GM18511 (cell line): ENCODE data around the gene MYOZ3.
A peak's percentile ranks its signal among the peaks of the same experiment; 100 is the strongest.

Experiments
- ATAC-seq: cut with Tn5 transposase; IDR thresholded peaks from one replicate; pipeline ENCODE4 v1.9.1; 2021; ENCODE audit warnings: mild to moderate bottlenecking, moderate library complexity; ENCODE audit not compliant: unreplicated experiment

MYOZ3 gene

DNA sequence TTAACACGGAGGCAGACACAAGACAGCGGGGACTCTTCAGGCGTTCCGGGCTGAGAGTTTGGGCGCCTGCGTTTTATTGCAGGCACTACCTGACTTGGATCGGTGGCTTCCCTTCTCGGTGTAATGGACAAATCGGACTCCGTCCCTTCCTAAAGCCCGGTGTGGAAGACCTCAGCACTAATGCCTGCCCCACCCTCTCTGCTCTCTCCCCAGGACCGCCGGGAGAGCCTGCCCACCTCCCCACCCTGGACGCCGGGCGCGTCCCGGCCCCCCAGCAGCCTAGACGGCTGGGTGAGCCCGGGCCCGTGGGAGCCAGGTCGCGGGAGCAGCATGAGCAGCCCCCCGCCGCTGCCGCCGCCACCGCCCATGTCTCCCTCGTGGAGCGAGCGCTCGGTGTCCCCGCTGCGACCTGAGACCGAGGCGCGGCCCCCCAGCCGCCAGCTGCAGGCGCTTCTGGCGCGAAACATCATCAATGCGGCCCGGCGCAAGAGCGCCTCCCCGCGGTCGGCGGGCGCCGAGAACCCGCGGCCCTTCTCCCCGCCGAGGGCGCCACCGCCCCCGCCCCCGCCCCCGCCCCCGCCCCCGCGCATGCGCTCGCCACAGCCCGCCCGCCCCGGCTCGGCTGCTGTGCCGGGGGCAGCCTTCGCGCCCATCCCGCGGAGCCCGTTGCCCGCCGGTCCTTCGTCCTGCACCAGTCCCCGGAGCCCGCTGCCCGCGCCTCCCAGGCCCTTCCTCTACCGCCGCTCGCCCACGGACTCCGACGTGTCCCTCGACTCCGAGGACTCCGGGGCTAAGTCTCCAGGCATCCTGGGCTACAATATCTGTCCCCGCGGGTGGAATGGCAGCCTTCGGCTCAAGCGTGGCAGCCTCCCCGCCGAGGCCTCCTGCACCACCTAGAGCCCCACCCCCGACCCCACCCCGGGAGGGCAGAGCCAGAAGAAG lies 4.6 kb upstream of the MYOZ3 start:
- peak; percentile 88 for ATAC-seq

DNA sequence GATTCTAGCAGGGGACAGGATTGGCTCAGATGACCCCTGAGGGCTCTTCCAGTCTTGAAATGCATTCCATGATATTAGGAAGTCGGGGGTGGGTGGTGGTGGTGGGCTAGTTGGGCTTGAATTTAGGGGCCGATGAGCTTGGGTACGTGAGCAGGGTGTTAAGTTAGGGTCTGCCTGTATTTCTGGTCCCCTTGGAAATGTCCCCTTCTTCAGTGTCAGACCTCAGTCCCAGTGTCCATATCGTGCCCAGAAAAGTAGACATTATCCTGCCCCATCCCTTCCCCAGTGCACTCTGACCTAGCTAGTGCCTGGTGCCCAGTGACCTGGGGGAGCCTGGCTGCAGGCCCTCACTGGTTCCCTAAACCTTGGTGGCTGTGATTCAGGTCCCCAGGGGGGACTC lies 2.9 kb upstream of the MYOZ3 start:
- no peak for ATAC-seq

DNA sequence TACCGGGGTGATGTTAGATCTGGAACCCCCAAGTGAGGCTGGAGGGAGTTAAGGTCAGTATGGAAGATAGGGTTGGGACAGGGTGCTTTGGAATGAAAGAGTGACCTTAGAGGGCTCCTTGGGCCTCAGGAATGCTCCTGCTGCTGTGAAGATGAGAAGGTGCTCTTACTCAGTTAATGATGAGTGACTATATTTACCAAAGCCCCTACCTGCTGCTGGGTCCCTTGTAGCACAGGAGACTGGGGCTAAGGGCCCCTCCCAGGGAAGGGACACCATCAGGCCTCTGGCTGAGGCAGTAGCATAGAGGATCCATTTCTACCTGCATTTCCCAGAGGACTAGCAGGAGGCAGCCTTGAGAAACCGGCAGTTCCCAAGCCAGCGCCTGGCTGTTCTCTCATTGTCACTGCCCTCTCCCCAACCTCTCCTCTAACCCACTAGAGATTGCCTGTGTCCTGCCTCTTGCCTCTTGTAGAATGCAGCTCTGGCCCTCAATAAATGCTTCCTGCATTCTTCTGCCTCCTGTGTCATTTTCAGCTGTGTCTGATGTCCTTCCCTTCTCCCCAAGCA lies 2.3 kb upstream of the MYOZ3 start:
- no peak for ATAC-seq

DNA sequence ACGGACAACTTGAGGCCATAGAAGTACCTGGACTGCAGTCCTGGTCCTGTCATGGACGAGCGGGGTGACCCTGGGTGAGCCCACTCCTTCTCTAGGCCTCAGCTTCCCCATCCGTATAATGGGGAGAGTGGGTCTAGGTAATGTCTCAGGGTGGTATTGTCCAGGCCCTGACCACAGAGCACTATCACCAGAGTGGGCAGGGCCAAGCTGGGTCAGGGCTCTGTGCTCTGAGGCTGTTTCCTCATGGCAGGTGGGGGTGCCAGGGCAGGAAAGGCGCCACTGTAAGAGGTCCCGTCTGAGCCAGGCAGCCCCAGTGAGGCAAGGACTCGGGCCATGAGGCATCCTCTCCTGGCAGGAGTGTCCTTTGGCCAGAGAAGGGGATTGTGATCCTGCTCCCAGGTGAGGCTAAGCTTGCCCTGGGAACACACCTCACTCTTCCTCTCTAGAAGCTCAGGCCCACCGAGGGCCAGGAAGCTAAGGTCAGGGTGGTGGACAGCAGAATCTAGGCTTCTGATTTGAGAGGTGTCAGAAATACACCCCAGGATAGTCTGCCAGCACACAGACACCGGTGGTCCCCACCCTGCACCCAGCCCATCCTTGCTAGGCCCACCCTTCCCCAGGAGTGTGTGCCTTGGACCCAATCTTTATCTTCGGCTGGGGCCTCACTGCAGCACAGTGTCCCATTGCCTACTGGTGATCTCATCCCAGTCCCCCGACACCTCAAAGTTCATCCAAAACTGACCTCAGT lies 1.5 kb upstream of the MYOZ3 start:
- no peak for ATAC-seq

DNA sequence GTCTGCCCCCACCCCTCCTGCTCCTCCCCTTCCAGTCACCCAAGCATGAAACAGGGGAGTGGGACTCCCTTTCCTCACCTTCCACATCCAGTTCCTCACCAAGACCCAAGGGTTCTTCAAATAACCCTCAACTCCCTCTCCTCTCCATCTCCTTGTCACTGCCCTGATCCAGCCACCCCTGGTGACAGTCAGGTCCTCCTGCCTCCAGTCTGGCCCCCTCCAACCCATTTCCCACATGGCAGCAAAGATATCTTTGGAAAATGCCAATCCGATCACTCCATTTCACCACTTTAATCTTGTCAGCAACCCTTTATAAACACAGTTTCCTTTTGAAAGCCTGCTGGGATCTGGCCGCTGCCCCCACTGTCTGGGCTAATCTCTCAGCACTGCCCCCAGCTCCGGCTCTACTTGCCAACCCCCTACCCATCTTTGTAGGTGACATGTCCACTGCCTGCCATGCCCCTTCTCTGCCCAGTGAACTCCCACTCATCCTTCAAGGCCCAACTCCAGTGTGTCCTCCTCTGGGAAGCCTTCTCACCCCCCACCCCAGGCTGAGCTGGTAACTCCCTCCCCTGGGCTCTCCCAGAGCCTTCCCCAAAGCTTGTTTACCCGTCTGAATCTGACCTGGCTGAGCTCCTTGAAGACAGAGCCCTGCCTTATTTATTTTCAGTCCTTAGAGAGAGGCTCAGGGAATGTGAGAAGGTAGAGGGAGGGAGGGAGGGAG lies 781 bp upstream of the MYOZ3 start:
- ATAC-seq, result no peak

DNA sequence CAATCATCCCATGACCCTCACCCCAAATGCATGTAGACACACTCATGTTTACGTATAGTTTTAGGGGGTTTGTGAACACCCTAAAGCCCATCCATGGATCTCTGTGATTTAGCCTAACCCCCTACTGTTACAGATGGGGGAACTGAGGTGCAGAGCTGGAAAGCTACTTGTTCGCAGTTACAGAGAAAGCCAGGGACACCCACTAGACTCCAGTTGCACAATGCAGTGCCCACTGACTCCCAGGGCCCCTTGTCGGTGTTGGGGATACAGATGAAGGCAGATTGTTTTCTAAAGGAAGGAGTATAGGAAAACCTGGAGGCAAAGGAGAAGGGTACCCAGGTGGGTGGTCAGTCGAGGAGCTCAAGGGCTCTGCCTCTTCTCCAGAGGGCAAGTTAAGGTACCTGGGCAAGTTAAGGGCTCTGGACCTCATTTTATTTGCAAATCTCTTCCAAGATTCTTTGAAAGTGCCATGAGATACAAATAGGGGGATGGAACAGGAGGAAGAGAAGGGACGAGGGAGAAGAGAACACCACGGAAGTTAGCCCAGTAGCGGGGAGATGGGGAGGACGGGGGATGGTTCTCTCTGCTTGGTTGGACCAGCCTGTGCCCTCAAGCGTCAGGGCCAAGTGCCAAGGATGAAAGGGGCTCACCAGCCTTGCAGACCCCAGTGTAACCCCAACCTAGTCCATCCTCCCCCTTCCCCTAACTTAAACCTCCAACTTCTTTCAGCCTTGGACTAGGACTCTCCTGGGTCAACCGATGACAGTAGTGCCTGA lies 958 bp downstream of the MYOZ3 start:
- ATAC-seq, result no peak

DNA sequence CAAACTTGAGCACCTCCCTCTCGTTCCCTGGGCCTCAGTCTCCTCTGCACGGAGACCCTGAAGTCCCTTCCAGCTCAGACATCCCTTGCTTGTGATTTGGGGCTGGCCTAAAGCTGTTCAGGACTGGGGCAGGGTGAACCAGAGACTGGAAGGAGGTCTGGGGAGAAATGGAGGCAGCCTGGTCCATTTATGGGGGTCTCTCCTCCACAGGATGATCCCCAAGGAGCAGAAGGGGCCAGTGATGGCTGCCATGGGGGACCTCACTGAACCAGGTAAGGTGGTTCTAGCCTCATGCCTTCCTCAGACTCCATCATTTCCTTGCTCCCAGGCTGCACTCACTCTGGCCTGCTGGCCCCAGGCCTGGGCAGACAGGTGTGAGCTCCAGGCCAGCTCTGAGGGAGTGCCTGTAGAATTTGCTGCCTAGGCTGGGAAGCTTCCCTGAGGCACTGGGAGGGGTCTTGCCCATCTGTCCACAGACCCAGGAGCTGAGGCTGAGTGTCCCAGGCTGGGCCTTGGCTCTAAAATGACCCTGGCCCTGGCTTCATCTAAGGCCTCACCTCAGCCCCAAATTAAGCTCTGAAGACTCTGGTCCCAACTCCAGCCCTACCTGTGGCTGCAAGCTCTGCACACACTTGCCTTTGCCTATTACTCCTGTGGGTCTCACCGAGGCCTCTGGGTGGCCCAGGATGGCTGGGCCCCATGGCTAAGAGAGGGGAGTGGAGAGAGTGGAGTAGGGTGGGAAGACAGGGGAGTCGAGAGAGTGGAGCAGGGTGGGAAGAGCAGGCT lies 1.9 kb downstream of the MYOZ3 start:
- no peak for ATAC-seq

DNA sequence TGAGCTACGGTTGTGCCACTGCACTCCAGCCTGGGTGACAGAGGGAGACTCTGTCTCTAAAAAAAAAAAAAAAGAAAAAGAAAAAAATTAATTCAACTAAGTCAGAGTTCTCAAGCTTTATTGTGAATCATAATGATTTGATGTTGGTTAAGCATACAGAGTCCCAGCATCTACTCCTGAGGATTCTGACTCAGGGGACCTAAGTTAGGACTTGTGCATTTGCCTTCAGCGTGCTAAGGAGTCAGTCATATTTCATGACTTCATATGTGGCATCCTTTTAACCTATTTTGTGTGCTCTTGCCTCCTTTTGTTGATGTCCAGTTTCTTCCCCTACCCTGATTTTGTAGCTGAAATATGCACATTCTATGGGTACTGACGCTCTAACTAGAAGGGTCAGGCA lies 2.9 kb downstream of the MYOZ3 start:
- ATAC-seq, result no peak

DNA sequence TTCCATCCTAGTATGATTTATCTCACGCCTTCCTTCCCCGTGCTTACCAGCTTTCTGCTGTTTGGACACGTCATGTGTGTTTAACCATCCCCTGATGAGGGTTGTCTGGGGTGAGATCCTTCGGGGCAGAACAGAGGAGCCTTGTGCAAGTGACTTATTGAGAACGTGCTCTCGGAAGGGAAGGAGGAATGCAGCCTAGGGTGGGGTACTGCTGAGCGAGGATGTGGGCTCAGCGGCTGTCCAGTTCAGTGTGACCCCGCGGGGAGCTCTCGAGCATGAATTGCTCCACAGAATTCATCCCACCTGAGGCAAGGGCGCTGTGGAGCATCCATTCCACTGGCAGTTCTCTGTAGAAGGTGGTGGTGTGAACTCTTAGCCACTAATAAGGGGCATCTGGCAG lies 4.0 kb downstream of the MYOZ3 start:
- no peak for ATAC-seq

DNA sequence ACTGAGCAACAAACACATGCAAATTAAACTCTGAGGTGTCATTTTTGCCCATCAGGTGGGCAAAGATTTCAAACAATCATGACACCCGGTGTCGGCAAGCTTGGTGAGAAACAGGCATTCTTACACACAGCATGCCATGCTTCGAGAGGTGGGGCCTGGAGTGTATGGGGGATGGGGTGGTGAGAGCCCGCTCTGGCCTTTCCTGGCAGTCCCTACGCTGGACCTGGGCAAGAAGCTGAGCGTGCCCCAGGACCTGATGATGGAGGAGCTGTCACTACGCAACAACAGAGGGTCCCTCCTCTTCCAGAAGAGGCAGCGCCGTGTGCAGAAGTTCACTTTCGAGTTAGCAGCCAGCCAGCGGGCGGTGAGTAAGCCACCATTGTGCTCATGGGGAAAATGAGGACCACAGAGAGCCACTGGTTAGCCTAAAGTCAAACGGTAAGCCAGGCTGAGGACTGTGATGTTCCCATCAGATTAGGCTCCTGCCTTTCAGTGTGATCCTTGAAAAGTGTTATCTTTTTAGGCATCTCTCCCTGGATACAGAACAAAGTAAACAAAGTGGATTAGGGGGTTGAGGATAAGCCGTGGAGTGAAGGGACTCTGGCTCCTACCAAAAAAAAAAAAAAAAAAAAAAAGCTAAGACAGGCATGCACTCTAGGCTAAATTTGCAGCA lies 9.4 kb downstream of the MYOZ3 start:
- no peak for ATAC-seq

DNA sequence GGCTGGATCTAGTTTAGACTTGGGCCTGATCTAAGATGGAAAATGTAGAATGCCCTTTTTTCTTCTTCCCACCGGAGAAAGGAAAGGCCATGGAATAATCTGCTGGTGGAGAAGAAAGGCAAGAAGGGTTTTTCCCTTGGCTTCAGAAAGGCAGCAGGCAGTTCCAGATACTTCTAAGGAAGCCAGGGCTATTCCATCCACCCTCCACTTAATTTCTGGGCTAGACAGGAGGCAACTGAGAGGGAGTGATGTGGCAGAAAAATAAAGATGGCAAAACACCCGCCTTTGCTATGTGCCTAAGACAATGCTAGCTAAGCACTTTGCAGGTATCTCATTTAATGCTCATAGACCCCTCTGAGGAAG lies 9.9 kb downstream of the MYOZ3 start:
- ATAC-seq, result no peak

DNA sequence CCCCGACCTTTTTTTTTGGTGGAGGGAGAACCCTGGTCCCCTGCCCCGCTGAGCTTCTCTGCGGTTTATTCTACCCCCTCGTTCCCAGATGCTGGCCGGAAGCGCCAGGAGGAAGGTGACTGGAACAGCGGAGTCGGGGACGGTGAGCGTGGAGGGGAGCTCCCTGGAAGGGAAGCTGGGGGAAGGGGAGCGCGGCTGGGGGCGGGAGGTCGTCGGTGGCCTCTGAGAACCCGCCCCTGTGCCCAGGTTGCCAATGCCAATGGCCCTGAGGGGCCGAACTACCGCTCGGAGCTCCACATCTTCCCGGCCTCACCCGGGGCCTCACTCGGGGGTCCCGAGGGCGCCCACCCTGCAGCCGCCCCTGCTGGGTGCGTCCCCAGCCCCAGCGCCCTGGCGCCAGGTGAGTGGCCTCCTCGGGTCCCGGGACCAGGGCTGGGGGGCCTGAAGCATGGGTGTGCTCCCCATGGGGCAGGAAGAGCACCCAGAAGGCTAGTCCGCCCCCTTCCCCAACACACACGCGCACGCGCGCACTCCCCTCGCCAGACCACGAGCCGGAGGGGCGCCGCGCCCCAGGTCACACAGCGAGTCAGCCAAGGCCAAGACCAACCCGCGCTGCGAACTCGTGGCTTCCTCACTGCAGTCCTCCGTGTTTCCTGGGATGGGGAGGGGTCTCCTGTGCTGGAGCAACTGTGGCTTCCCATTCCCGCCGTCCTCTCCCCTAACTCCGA lies 10.6 kb downstream of the MYOZ3 start:
- peak; percentile 47 for ATAC-seq

DNA sequence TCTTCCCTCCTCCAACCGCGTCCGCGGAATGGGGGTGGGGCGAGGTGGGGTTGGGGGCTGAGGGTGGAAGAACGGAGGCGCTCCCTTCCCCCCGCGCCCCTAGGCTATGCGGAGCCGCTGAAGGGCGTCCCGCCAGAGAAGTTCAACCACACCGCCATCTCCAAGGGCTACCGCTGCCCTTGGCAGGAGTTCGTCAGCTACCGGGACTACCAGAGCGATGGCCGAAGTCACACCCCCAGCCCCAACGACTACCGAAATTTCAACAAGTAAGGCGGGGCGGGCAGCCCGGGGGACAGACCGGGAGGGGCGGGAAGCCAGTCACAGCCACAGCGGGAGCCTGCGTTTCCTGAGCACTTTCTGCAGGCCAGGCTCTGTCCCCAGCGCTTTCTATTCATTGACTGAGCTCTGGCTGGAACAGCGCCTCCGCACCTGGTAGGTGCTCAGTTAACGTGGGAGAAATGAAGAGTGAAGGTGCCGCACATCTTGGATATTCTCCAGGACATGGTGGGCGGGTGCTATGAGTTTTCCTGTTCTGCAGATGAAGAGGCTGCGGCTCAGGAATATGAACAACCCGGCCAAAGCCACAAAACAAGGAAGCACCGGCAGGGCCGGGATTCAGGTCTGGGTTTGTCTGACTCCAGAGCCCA lies 11.3 kb downstream of the MYOZ3 start:
- peak; percentile 66 for ATAC-seq

DNA sequence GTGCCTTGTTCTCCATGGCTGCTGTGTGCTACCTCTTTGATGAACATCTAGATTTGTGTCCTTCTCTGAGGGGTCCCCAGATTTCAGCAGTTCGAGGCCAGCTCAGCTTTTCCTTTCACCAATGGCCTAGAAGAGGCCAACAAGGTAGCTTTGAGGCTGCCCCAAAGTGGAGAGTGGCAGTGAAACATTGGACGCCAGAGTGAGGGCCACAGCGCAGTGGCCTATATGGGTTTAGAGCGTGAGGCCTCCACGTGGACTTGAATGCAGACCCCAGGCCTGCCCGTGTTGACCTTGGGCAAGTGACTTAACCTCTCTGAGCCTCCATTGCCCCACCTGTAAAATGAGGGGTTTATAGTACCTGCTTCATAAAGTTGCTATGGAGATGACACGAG lies 11.8 kb downstream of the MYOZ3 start:
- no peak for ATAC-seq

DNA sequence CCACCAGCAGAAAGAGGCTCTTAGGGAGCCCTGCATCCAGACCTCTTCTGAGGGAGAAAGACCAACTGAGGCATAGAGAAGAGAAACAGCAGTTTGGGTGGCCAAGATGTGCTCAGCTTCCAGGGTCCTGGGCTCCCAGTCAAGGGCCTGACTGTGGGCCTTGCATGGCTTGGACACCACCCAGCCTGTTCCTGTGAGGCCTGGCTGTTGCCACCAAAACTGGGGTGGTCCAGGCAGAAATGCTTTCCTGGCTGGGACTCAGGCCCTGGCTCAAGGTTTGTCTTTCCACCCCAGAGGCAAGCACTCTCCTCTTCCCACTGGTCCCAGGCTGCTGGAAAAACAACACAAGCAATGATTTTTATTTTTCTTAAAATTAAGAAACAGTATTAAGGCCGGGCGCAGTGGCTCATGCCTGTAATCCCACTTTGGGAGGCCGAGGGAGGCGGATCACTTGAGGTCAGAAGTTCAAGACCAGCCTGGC lies 13.3 kb downstream of the MYOZ3 start:
- ATAC-seq, result no peak

DNA sequence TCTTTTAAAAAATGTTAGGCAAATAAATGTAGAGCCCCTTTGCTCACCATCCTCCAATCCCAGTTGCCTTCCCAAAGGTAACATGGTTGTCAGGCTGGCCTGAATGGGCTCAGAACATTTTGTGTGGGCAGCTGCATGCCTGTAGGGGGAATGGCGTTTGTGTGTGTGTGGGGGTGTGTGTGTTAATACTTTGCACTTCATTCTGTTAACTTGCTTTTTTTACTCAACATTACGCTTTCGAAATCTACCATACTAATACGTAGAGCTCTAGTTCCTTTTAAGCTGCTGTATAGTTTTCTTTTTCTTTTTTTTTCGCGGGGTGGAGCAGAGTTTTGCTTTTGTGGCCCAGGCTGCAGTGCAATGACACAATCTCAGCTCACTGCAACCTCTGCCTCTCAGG lies 14.0 kb downstream of the MYOZ3 start:
- no peak for ATAC-seq

DNA sequence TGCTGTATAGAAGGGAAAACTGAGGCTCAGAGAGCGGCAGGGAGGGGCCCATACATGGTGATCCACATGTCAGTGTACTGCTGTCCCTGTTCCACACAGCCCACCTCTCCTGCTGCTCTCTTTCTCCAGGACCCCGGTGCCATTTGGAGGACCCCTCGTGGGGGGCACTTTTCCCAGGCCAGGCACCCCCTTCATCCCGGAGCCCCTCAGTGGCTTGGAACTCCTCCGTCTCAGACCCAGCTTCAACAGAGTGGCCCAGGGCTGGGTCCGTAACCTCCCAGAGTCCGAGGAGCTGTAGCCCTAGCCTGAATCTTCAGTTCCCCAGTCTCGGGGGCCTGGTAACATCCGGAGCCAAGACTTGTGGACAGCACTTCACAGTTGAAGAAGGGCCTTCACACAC lies 15.5 kb downstream of the MYOZ3 start:
- no peak for ATAC-seq

DNA sequence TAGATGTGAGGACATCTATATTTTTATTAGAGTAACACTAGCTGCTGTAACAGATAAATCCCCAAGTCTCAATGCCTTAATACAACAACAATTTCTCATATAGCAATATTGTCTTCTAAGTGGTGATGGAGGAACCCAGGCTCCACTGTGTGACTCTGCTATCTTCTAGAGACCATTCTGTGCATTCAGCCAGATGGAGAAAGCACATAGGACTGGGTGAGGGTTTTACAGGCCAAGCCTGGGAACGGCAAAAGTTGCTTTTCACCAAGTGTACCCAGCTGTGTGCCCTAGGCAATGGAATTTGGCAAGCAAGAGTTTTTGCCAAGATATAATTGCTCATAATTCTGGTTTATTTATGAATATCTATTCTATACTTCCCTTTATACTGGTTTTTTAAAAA lies 28.1 kb downstream of the MYOZ3 start:
- ATAC-seq, result no peak
